HUES6 (cell line): ENCODE measurements around the gene HAUS7.

ENCODE experiments used
- H3K27ac ChIP-seq: 2 replicates; pipeline ENCODE4 v1.7.0; 2013; ENCODE audit warnings: low read depth, mild to moderate bottlenecking, low read length, inconsistent platforms
- H3K27me3 ChIP-seq: 2 replicates; pipeline ENCODE4 v1.6.1; 2013; ENCODE audit warnings: low read length; ENCODE audit not compliant: control insufficient read depth, insufficient read depth
- H3K36me3 ChIP-seq: 2 replicates; pipeline ENCODE4 v1.6.1; 2013; ENCODE audit warnings: low read length; ENCODE audit not compliant: control insufficient read depth, insufficient read depth
- H3K4me1 ChIP-seq: 2 replicates; pipeline ENCODE4 v1.6.1; 2013; ENCODE audit warnings: low read length; ENCODE audit not compliant: control insufficient read depth, insufficient read depth
- H3K4me3 ChIP-seq: 2 replicates; pipeline ENCODE4 v1.5.1; 2013; ENCODE audit warnings: low read depth, low read length
- H3K9ac ChIP-seq: one replicate; pipeline ENCODE4 v1.6.1; 2013; ENCODE audit warnings: mild to moderate bottlenecking, low read length
- H3K9me3 ChIP-seq: 2 replicates; pipeline ENCODE4 v1.6.1; 2013; ENCODE audit warnings: low read depth, low read length; ENCODE audit not compliant: control insufficient read depth, insufficient read depth

Gene HAUS7

GRCh38 chrX:153456704-153457103 lies 13.7 kb downstream of the HAUS7 start:
- Histone ChIP-seq H3K9ac (no peak overlapping the region), H3K4me1 (no peaks in the 10 kb centered on the region), H3K9me3 (peaks cover 30% of the 10 kb centered on the region; the same call in 1 of the 2 replicates), H3K4me3 (no peak overlapping the region), H3K27me3 (no peaks in the 10 kb centered on the region), H3K36me3 (peaks cover 51% of the 10 kb centered on the region), H3K27ac (no peak overlapping the region)

- Histone ChIP-seq H3K4me1 (no peaks in the 10 kb centered on the region), H3K9me3 (peaks cover 29% of the 10 kb centered on the region; the same call in 1 of the 2 replicates), H3K9ac (no peak overlapping the region), H3K27ac (no peak overlapping the region), H3K4me3 (no peak overlapping the region), H3K27me3 (no peaks in the 10 kb centered on the region), H3K36me3 (peaks cover 48% of the 10 kb centered on the region)
These were observed 14.2 kb downstream of the HAUS7 start for GRCh38 chrX:153456161-153456560.

DNA sequence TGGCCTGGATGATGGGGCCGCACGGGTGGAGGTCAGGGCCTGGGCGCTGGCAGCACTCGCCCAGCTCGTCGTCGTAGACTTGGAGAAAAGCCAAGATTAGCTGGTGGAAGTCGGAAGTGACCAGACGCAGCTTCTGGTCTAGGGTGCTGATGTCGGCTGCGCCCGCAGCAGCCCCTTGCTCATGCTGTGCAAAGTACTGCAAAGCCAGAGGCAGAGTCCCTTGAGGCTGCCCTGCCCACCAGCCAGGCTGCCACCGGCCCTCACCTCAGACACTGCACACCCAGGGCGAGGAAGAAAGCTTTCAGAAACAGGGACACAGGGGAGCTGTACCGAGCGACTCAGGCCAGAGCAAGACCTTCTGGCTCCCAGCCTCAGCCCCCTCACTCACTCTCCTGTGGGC lies 14.8 kb downstream of the HAUS7 start:
- Histone ChIP-seq H3K9me3 (peaks cover 30% of the 10 kb centered on the region; the same call in 1 of the 2 replicates), H3K9ac (no peak overlapping the region), H3K27me3 (no peaks in the 10 kb centered on the region), H3K27ac (no peak overlapping the region), H3K36me3 (peaks cover 52% of the 10 kb centered on the region), H3K4me3 (no peak overlapping the region), H3K4me1 (no peaks in the 10 kb centered on the region)

- H3K4me1 ChIP-seq = no peaks in the 10 kb centered on the region
- H3K9ac ChIP-seq = no peak overlapping the region
- peaks cover 57% of the 10 kb centered on the region for H3K36me3 ChIP-seq
- H3K9me3 ChIP-seq = peaks cover 31% of the 10 kb centered on the region; the same call in 1 of the 2 replicates
- no peaks in the 10 kb centered on the region for H3K27me3 ChIP-seq
- H3K27ac ChIP-seq = no peak overlapping the region
- no peak overlapping the region for H3K4me3 ChIP-seq
These were observed 15.3 kb downstream of the HAUS7 start for GRCh38 chrX:153454901-153455550.

DNA sequence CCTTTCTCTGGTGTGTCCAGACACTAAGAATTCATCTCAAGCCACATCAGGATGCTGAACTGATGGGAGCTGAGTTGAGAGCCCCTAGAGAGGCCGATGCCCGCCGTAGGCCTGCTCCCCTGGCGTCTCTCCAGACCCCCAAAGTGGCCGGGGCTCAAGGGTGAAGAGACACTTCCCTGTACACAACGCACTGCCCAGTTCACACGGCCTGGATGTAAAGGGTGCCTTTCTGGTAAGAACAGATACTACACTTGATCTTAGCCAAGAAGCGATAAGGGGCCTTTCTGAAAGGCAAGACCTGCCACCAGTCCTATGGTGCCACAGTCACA lies 19.5 kb downstream of the HAUS7 start:
- H3K36me3 ChIP-seq = peaks cover 42% of the 10 kb centered on the region
- H3K9ac ChIP-seq = no peak overlapping the region
- no peaks in the 10 kb centered on the region for H3K4me1 ChIP-seq
- no peak overlapping the region for H3K4me3 ChIP-seq
- H3K27ac ChIP-seq = no peak overlapping the region
- H3K27me3 ChIP-seq = no peaks in the 10 kb centered on the region
- H3K9me3 ChIP-seq = peaks cover 28% of the 10 kb centered on the region; the same call in 1 of the 2 replicates

- Histone ChIP-seq H3K27ac (no peak overlapping the region), H3K9ac (no peak overlapping the region), H3K4me3 (no peak overlapping the region), H3K4me1 (no peaks in the 10 kb centered on the region), H3K36me3 (peaks cover 37% of the 10 kb centered on the region), H3K27me3 (no peaks in the 10 kb centered on the region), H3K9me3 (peaks cover 30% of the 10 kb centered on the region; the same call in 1 of the 2 replicates)
These were observed 20.0 kb downstream of the HAUS7 start for GRCh38 chrX:153450114-153450948.

DNA sequence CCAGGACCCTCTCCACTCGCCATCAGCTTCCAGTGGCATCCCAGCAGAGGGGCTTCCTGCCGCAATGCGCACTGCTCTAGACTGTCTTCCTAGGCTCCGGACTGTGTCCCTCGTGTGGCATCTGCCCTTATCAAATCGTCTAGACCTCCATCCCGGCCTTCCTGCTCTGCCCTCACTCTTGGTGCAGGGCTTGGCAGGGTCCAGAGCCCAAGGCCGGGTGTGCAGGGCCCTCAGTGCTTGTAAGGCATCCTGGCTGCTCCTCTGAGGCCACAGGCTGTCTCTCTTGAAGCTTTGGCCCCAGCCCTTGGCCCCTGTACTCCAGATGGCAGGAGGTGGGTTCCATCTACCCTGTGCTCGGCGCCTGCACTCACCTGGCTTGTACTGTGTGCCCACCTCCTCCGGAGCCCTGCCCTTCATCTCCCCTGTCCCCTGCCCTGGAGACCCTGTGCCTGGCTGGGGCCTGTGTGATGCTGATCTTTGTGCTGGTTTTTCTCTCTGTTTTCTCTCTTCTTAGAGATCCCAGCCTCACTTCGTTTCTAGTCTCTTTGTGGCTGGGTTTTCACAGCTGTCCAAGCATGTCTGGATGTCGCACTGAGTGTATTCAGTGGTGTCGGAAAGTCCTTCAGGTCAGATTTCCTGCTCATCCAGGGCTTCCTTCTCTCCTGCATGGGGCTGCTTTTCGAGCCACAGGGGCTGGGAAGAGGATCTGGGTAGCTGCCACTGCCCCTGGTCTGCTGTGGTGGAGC lies 20.8 kb downstream of the HAUS7 start:
- no peaks in the 10 kb centered on the region for H3K4me1 ChIP-seq
- H3K27me3 ChIP-seq = no peaks in the 10 kb centered on the region
- no peak overlapping the region for H3K9ac ChIP-seq
- no peak overlapping the region for H3K4me3 ChIP-seq
- no peak overlapping the region for H3K27ac ChIP-seq
- peaks cover 29% of the 10 kb centered on the region; the same call in 1 of the 2 replicates for H3K9me3 ChIP-seq
- peaks cover 31% of the 10 kb centered on the region for H3K36me3 ChIP-seq

DNA sequence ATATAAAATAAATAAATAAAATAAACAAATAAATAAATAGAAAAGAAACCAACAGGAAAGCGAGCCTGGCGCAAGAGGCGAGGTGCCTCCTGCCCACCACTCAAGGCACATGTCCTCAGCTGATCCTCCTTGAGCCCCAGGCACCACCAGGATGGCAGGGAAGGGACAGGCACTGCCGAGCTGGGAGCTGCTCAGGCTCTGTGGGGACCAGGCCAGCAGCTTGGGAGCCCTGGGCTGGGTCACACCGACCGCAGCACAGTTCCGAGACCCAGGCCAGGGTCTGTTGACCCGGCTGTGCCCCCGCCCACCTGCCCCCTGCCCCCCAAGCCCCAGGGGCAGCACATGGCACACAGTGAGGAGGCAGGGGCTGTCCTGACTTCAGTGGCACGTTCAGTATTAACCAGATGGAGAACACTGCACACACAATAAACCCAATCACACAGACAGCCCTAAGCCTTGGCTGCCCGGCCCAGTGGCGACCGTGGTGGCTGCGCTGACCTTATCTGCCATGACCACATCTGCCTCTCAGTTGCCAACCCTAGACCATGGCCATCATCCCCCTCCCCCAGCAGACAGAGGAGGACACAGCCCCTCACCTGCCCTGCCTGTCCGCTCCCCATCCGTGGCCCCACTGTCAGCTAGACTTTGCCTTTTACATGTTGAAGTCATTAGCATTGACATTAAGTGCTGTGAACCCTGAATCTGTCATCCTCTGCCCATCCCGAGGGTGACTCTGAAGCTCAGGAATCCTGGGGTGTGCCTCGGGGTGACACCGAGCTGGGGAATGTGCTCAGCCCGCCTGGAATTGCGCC lies 21.6 kb downstream of the HAUS7 start:
- Histone ChIP-seq H3K27ac (no peak overlapping the region), H3K4me3 (no peak overlapping the region), H3K9me3 (peaks cover 31% of the 10 kb centered on the region; the same call in 1 of the 2 replicates), H3K36me3 (peaks cover 27% of the 10 kb centered on the region), H3K27me3 (no peaks in the 10 kb centered on the region), H3K9ac (no peak overlapping the region), H3K4me1 (no peaks in the 10 kb centered on the region)

- no peak overlapping the region for H3K9ac ChIP-seq
- H3K9me3 ChIP-seq = peaks cover 35% of the 10 kb centered on the region; the same call in 1 of the 2 replicates
- no peak overlapping the region for H3K27ac ChIP-seq
- H3K4me1 ChIP-seq = no peaks in the 10 kb centered on the region
- H3K4me3 ChIP-seq = no peak overlapping the region
- no peaks in the 10 kb centered on the region for H3K27me3 ChIP-seq
- peaks cover 20% of the 10 kb centered on the region for H3K36me3 ChIP-seq
These were observed 22.8 kb downstream of the HAUS7 start for GRCh38 chrX:153447581-153447960.

DNA sequence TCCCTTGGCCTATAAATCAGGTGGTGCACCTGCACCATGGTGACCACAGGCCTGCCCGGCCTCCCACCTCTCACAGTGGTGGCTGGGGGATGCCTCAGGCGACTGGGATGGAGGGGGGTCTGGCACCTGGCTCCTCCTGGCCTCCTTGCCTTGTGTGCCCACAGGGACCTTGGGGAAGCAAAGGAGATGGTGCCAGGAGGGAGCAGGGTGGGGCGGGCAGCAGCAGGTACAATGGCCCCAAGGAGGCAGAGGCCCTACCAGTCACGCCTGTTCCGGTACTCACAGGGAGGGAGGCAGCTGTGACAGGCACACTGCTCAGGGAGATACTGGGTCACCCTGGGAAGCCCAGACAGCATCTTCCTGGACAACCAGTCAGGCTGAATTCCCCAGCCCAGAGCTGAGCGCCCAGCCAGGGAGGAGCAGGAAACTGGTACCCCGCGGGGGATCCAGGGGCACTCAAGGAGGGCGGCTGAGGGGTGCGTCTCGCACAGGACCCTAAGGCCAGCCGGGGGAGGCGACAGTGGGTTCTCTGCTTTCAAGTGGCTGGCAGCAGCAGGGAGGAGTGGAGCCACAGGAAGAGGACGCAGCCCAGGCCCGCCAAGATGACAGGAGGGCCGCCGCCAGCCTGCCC lies 23.3 kb downstream of the HAUS7 start:
- Histone ChIP-seq H3K27ac (no peak overlapping the region), H3K36me3 (peaks cover 20% of the 10 kb centered on the region), H3K4me1 (no peaks in the 10 kb centered on the region), H3K4me3 (no peak overlapping the region), H3K27me3 (no peaks in the 10 kb centered on the region), H3K9me3 (peaks cover 35% of the 10 kb centered on the region; the same call in 1 of the 2 replicates), H3K9ac (no peak overlapping the region)
